Measurements from ENCODE around the gene MRPL10.

GRCh38 chr17:47837401-47838039 is 6.2 kb upstream of the MRPL10 start:
- TF ChIP-seq CTCF (IDR thresholded peaks at IDR 0.05) (no peak), EP300 (IDR thresholded peaks at IDR 0.05) (no peak), POLR2A (IDR thresholded peaks at IDR 0.05) (no peak)

Data from gastroesophageal sphincter (tissue), 3 donors.